ENCODE measurements around the gene S100A1.
A peak's percentile ranks its signal among the peaks of the same experiment; 100 is the strongest.
"Not testable (repeated sequence)": the region's sequence is repeated elsewhere in the genome, so short reads cannot be mapped to it uniquely, and the experiment has no call there.

S100A1 gene
- 0 reads per million in 4 donors for total RNA-seq

- no peak for DNase-seq
These were observed at the start of gene S100A1 for GRCh38 chr1:153627715-153628626. TSS of gene S100A1 (plus strand) at chr1:153628434. CDS start at chr1:153630522, 2,088 bp downstream.

- DNase-seq = no peak
These were observed 49.7 kb upstream of the S100A1 start for GRCh38 chr1:153578490-153578889.

GRCh38 chr1:153578936-153579335 lies 49.3 kb upstream of the S100A1 start:
- DNase-seq = no peak

GRCh38 chr1:153582836-153583235 lies 45.4 kb upstream of the S100A1 start:
- DNase-seq = not testable (repeated sequence)

GRCh38 chr1:153583514-153583913 lies 44.7 kb upstream of the S100A1 start:
- not testable (repeated sequence) for DNase-seq

- no peak for DNase-seq
These were observed 44.3 kb upstream of the S100A1 start for GRCh38 chr1:153583976-153584375.

- no peak for DNase-seq
These were observed 43.2 kb upstream of the S100A1 start for GRCh38 chr1:153585006-153585405.

- DNase-seq = no peak
These were observed 41.9 kb upstream of the S100A1 start for GRCh38 chr1:153586347-153586746.

GRCh38 chr1:153587314-153587713 lies 40.9 kb upstream of the S100A1 start:
- no peak for DNase-seq

- not testable (repeated sequence) for DNase-seq
These were observed 40.2 kb upstream of the S100A1 start for GRCh38 chr1:153588033-153588432.

GRCh38 chr1:153588482-153588881 lies 39.8 kb upstream of the S100A1 start:
- DNase-seq = no peak

GRCh38 chr1:153592748-153593147 lies 35.5 kb upstream of the S100A1 start:
- no peak for DNase-seq

- peak in 1 of 5 donors; percentile 8 for DNase-seq
These were observed 31.0 kb upstream of the S100A1 start for GRCh38 chr1:153597206-153597605.

GRCh38 chr1:153598309-153599172 lies 29.7 kb upstream of the S100A1 start:
- peak in 1 of 5 donors; percentile 45 for DNase-seq

- DNase-seq = no peak
These were observed 28.4 kb upstream of the S100A1 start for GRCh38 chr1:153599847-153600246.

- DNase-seq = no peak
These were observed 25.5 kb upstream of the S100A1 start for GRCh38 chr1:153602749-153603148.

- no peak for DNase-seq
These were observed 22.0 kb upstream of the S100A1 start for GRCh38 chr1:153606194-153606593.

- DNase-seq = no peak
These were observed 20.9 kb upstream of the S100A1 start for GRCh38 chr1:153607381-153607780.

GRCh38 chr1:153608089-153608682 lies 20.0 kb upstream of the S100A1 start:
- no peak for DNase-seq

- no peak for DNase-seq
These were observed 19.3 kb upstream of the S100A1 start for GRCh38 chr1:153608742-153609584.

- no peak for DNase-seq
These were observed 18.7 kb upstream of the S100A1 start for GRCh38 chr1:153609585-153609907.

GRCh38 chr1:153610334-153610733 lies 17.9 kb upstream of the S100A1 start:
- no peak for DNase-seq

Measured in T-helper 1 cell (primary cell).